Amygdala (tissue), 56 donors: Measurements from ENCODE around the gene NDUFC2.
"Not testable (repeated sequence)": the region's sequence is repeated elsewhere in the genome, so short reads cannot be mapped to it uniquely, and the experiment has no call there.

Experiments used
- DNase-seq, 56 donors: peaks; one replicate each; lab custom pipeline; 2025; lab: John Stamatoyannopoulos, UW

Gene NDUFC2

DNA sequence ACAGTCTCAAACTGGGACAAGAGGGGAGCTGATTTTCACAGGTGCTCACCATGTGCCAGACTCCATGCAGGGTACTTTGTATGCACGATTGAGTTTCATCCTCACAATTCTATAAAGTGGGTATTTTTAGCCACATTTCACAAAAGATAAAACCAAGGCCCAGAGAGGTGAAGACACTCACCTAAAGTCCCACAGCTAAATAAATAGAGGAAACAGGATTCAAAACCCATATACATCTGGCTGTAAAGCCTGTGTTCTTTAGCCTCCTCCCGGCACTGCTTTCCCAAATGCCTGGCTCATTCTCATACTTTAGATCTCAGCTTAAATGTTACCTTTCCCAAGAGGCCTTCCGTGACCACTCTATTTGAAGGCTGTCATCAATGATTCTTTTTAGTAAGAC, 43.3 kb downstream of the NDUFC2 start:
- no peak for DNase-seq

DNA sequence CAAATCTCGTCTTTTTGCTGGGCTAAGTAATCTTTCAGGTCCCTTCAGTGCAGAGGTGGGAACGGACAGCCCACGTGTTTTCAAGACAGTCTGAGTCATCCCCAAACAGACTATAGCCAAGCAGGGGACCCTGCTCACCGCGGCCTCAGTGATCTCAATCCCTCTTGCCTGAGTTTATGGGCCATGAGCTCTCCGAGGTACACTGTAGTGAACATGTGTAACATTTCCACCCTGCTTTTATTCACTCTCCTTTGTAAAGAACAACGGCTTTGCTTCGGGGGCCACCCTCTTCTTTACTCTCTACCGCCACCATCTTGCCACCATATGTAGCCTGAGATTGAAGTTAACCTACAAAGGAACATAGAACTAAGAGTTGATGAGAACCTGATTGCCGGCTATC, 45.0 kb downstream of the NDUFC2 start:
- DNase-seq, result no peak

GRCh38 chr11:78033040-78033439, 46.6 kb downstream of the NDUFC2 start:
- DNase-seq, result no peak

DNA sequence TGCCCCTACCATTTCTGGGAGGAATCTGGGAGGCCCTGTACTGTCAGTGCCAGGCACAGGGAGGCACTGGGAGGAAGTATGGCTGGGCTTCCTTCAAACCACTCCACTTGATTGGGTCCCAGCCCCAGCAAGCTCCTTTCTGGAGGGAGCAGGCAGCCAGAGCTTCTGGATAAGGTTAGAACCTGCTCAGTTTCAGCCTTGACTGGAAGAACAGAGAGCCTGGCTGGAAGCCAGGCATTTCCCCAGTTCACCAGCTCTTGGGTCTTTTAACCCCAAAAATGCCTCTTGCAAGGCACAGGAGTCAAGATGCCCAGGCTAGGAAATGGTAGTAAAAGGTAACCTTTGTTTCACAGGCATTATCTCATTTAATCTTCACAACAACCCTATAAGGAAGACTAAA, 47.6 kb downstream of the NDUFC2 start:
- DNase-seq, result peak in 2 of 56 donors; percentile 4 to 6

- DNase-seq, result no peak
Observed at GRCh38 chr11:78031629-78032028, 48.0 kb downstream of the NDUFC2 start.

DNA sequence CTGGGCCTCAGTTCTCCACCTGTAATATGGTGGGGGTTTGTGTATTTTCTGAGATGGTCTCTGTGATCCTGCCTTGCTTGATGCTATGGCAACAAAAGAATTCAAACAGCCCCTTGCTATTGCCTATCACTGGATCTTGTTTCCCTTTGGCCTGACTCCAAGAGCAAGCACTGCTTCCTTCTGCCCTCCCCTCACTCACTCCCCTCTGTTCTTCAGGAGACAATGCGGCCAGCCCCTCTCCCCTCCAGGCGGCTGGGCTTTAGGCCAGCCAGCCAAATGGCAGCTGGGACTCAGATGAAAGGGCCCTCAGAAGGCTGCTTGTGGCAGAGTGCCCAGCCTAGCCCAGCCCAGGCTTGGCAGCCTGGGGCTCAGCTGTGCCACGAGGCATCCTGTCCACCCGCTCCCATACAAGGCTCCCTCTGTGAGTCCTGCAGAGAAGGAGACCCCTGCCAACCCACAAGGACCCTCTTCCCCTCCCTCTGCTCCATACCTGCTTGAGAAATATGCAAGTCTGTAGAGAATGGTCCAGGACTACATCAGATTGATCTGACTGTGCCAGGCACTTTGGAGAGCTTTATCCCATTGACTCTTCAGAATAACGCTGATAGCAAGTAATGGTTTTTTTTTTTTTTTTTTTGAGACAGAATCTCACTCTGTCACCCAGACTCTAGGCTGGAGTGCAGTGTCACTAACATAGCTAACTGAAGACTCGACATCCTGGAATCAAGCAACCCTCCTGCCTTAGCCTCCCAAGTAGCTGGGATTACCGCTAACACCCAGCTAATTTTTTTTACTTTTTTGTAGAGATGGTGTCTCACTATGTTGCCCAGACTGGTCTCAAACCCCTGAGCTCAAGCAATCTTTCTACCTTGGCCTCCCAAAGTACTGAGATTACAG, 49.0 kb downstream of the NDUFC2 start:
- peak in 55 of 56 donors; percentile 51 to 97 (median 88) for DNase-seq

DNA sequence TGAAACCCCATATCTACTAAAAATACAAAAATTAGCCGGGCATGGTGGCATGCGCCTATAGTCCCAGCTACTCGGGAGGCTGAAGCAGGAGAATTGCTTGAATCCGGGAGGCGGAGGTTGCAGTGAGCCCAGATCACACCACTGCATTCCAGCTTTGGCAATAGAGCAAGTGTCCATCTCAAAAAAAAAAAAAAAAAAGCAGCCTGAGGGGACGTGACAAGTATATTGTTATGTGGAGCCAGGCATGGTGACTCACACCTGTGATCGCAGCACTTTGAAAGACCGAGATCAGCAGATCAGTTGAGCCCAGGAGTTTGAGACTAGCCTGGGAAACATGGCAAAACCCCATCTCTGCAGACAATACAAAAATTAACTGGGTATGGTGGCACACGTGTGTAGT, 51.2 kb downstream of the NDUFC2 start:
- DNase-seq, result not testable (repeated sequence)

DNA sequence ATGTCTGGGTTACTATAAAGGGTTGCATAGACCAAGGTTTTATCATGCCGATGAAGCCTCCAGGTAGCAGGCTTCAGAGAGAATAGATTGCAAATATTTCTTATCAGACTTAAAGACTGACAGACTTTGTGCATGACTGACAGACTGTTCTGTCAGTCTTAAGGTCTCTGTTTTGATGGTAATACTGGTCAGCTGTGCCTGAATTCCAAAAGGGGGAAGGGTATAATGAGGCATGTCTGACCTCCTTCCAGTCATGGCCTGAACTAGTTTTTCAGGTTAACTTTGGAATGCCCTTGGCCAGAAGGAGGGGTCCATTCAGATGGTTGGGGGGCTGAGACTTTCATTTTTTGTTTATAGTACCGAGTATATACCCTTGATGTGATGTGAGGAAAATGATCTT, 51.9 kb downstream of the NDUFC2 start:
- DNase-seq, result no peak

DNA sequence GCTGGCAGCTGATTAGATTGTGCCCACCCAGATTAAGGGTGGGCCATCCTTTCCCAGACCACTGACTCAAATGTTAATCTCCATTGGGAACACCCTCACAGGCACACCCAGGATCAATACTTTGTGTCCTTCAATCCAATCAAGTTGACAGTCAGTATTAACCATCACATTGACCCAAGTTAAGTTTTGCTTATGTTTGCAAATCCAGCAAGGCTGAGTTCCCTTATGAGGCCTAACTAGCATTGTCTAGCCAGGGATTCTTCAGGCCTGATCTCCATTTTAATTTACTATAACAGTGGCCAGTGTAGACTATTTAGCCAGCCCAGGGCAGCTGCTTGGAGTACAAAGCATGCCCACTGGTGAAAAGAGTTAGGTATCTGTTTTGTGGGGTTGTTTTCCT, 54.3 kb downstream of the NDUFC2 start:
- DNase-seq, result no peak

GRCh38 chr11:78023426-78023825, 56.2 kb downstream of the NDUFC2 start:
- DNase-seq, result no peak

DNA sequence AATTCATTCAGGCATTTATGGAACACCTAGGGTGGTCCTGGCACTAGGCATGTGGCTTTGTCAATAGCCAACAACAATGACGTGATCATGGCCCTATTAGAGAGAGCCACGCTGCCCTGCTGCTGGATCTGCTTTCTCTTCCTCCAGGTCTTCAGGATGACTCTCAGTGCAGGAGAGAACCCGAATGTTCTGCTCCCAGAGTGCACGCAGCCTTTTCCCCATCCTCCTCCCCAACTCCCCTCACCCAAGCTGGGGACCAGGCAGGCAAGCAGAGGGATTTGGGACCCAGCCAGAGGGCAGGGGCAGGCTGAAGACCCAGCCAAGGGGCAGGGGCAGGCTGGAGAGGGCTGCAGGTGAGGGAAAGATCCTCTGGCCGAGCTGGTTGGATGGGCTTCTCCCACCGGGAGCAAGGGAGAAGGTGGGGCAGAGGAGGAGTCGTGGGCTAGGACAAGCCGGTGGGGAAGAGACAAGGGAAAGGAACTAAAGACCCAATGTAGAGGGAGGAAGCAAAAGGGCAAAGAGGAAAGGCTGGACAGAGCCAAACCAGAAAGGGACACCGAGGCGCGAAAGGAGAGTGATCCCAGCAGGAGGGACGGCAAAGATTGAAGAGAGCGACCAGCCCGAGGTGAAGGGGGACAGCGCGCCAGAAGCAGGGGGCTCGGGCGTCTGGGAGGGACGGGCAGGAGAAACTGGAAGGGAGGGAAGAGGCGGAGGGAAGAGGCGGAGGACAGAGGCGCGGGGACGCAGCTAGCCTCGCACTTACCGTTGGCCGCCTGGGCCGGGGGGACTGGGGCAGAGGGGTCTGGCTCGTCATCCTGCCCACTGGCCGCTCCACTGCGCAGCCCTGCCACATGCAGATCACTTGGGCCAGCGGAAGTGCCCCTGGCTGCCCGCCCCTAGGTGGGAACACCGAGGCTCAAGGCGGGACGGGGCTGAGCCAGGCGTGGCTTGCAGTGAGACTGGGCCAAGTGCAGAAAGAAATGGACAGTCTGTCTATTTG, 57.0 kb downstream of the NDUFC2 start, which contains the start of gene KCTD14:
KCTD14 (minus strand) TSS at position 880 of the 1,000 bp plus-strand sequence; CDS start at position 853, 27 bp downstream.
- peak in 1 of 56 donors; percentile 4 for DNase-seq

DNA sequence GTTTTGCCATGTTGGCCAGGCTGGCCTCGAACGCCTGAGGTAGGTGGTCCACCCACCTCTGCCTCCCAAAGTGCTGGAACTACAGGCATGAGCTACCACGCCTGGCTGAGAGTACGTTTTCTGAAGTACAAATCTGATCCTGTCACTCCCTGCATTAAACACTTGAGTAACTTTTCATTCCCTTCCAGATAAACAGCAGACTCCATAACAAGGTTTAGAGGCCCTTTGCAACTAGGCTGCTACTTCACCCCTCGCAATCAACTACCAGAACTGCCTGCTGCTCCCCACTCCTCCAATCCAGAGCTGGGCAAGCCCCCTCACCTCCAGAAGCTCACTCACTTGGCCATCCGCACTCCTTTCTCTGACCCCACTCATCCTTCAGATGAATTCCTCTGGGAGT, 58.1 kb downstream of the NDUFC2 start:
- no peak for DNase-seq

DNA sequence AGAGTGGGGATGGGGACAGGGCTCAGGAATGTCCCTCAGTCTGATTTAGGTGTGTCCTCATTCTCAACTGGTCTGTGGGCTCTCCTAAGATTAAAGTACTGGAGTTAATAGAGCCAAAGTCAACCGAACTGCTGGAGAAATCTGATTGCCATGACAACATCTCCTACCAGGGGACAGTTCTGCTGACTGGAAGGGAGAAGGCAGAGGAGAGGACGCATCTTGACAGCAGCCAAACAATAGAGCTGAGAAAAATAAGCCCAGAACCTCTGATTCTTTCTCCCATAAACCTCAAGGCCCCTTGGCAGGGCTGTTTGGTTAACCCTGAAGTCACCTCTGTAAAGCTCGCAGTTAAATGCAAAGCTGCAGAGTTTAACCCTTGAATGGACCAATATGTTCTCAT, 59.4 kb downstream of the NDUFC2 start:
- DNase-seq, result peak in 1 of 56 donors; percentile 6

- DNase-seq, result no peak
Observed at GRCh38 chr11:78019808-78020207, 59.9 kb downstream of the NDUFC2 start.
